ENCODE results near the gene TSSC4. TPM values are rescaled to one million over a fixed set of nuclear protein-coding genes. Genes with fewer than 3 reads are reported as not detected.

Gene TSSC4
- total RNA-seq, 1 donor from 2014 or later: 70.0 TPM

GRCh38 chr11:2402890-2403645 lies 2.5 kb downstream of the TSSC4 start:
- Histone ChIP-seq H3K36me3 (ENCODE audit: insufficient read depth, low read length) (peaks cover 4% of the 10 kb centered on the region), H3K27ac (ENCODE audit: low read depth, low read length) (no peak overlapping the region), H3K79me2 (ENCODE audit: insufficient read depth, low read length) (peaks cover 27% of the 10 kb centered on the region), H3K4me1 (ENCODE audit: insufficient read depth, low read length) (peaks cover 18% of the 10 kb centered on the region), H2AFZ (ENCODE audit: low read depth, low read length) (no peak overlapping the region), H3K27me3 (ENCODE audit: insufficient read depth, low read length) (no peaks in the 10 kb centered on the region), H3K9me3 (ENCODE audit: insufficient read depth, low read depth, low read length) (no peaks in the 10 kb centered on the region), H3K9ac (ENCODE audit: low read length) (no peak overlapping the region), H3K4me2 (ENCODE audit: low read length) (no peak overlapping the region), H4K20me1 (ENCODE audit: insufficient read depth, low read length) (peaks cover 3% of the 10 kb centered on the region), H3K4me3 (ENCODE audit: insufficient read depth, low read depth, low read length) (no peak overlapping the region)
- H3K4me3 Mint-ChIP-seq (ENCODE audit: unreplicated experiment): peak overlapping the region; percentile 92
- no peak overlapping the region for H3K27ac Mint-ChIP-seq (ENCODE audit: unreplicated experiment)
- H3K36me3 Mint-ChIP-seq (ENCODE audit: low read depth, unreplicated experiment): no peaks in the 10 kb centered on the region
- H3K9me3 Mint-ChIP-seq (ENCODE audit: unreplicated experiment): no peaks in the 10 kb centered on the region
- TF ChIP-seq EZH2 (IDR thresholded peaks at IDR 0.05; ENCODE audit: insufficient read depth, low read length) (no peak), CTCF (IDR thresholded peaks at IDR 0.05; ENCODE audit: insufficient read depth, low read depth, low read length) (no peak)
- no peaks in the 10 kb centered on the region for H3K27me3 Mint-ChIP-seq (ENCODE audit: low read depth, unreplicated experiment)
- FAIRE-seq (no peak), DNase-seq (ENCODE audit: low read depth) (no peak)
- peaks cover 2% of the 10 kb centered on the region for H3K4me1 Mint-ChIP-seq (ENCODE audit: low read depth, unreplicated experiment)

- peaks cover 22% of the 10 kb centered on the region for H3K79me2 ChIP-seq (ENCODE audit: insufficient read depth, low read length)
- TF ChIP-seq CTCF (IDR thresholded peaks at IDR 0.05; ENCODE audit: insufficient read depth, low read depth, low read length): no peak
- no peak for TF ChIP-seq EZH2 (IDR thresholded peaks at IDR 0.05; ENCODE audit: insufficient read depth, low read length)
- H3K9me3 ChIP-seq (ENCODE audit: insufficient read depth, low read depth, low read length): no peaks in the 10 kb centered on the region
- peaks cover 3% of the 10 kb centered on the region for H4K20me1 ChIP-seq (ENCODE audit: insufficient read depth, low read length)
- FAIRE-seq: no peak
- DNase-seq (ENCODE audit: low read depth): no peak
- H2AFZ ChIP-seq (ENCODE audit: low read depth, low read length): no peak overlapping the region
- Mint-ChIP-seq H3K27ac (ENCODE audit: unreplicated experiment) (peak overlapping the region; percentile 26), H3K27me3 (ENCODE audit: low read depth, unreplicated experiment) (peaks cover 4% of the 10 kb centered on the region), H3K36me3 (ENCODE audit: low read depth, unreplicated experiment) (no peaks in the 10 kb centered on the region), H3K4me3 (ENCODE audit: unreplicated experiment) (no peak overlapping the region), H3K9me3 (ENCODE audit: unreplicated experiment) (no peaks in the 10 kb centered on the region), H3K4me1 (ENCODE audit: low read depth, unreplicated experiment) (peaks cover 2% of the 10 kb centered on the region)
- H3K27ac ChIP-seq (ENCODE audit: low read depth, low read length): no peak overlapping the region
- H3K9ac ChIP-seq (ENCODE audit: low read length): no peak overlapping the region
- H3K27me3 ChIP-seq (ENCODE audit: insufficient read depth, low read length): peaks cover 3% of the 10 kb centered on the region
- no peak overlapping the region for H3K4me3 ChIP-seq (ENCODE audit: insufficient read depth, low read depth, low read length)
- H3K4me1 ChIP-seq (ENCODE audit: insufficient read depth, low read length): peaks cover 11% of the 10 kb centered on the region
- no peak overlapping the region for H3K4me2 ChIP-seq (ENCODE audit: low read length)
- no peaks in the 10 kb centered on the region for H3K36me3 ChIP-seq (ENCODE audit: insufficient read depth, low read length)
Observed at GRCh38 chr11:2404735-2405196, 4.2 kb downstream of the TSSC4 start.

- Mint-ChIP-seq H3K4me3 (ENCODE audit: unreplicated experiment) (no peak overlapping the region), H3K27ac (ENCODE audit: unreplicated experiment) (no peak overlapping the region), H3K4me1 (ENCODE audit: low read depth, unreplicated experiment) (no peaks in the 10 kb centered on the region), H3K9me3 (ENCODE audit: unreplicated experiment) (no peaks in the 10 kb centered on the region), H3K27me3 (ENCODE audit: low read depth, unreplicated experiment) (peaks cover 4% of the 10 kb centered on the region), H3K36me3 (ENCODE audit: low read depth, unreplicated experiment) (no peaks in the 10 kb centered on the region)
- Histone ChIP-seq H4K20me1 (ENCODE audit: insufficient read depth, low read length) (peaks cover 3% of the 10 kb centered on the region), H3K27me3 (ENCODE audit: insufficient read depth, low read length) (peaks cover 3% of the 10 kb centered on the region), H3K4me3 (ENCODE audit: insufficient read depth, low read depth, low read length) (no peak overlapping the region), H2AFZ (ENCODE audit: low read depth, low read length) (no peak overlapping the region), H3K4me1 (ENCODE audit: insufficient read depth, low read length) (peaks cover 7% of the 10 kb centered on the region), H3K9me3 (ENCODE audit: insufficient read depth, low read depth, low read length) (no peaks in the 10 kb centered on the region), H3K36me3 (ENCODE audit: insufficient read depth, low read length) (no peaks in the 10 kb centered on the region), H3K4me2 (ENCODE audit: low read length) (no peak overlapping the region), H3K79me2 (ENCODE audit: insufficient read depth, low read length) (peaks cover 14% of the 10 kb centered on the region), H3K9ac (ENCODE audit: low read length) (no peak overlapping the region), H3K27ac (ENCODE audit: low read depth, low read length) (no peak overlapping the region)
- FAIRE-seq (no peak), DNase-seq (ENCODE audit: low read depth) (no peak)
- TF ChIP-seq EZH2 (IDR thresholded peaks at IDR 0.05; ENCODE audit: insufficient read depth, low read length): no peak
- TF ChIP-seq CTCF (IDR thresholded peaks at IDR 0.05; ENCODE audit: insufficient read depth, low read depth, low read length): no peak
Observed at GRCh38 chr11:2406451-2406850, 5.9 kb downstream of the TSSC4 start.
